GM23338 (cell line): Measurements from ENCODE around the gene GPR135. TPM values are rescaled to one million over a fixed set of nuclear protein-coding genes. Genes with fewer than 3 reads are reported as not detected.

Experiments
- CTCF ChIP-seq, 2 experiments: fragments of 200-600 bp in 1 of 2; sonication (generic) in 1 of 2; conservative IDR thresholded peaks; 2 replicates each; pipeline versions ENCODE4 v1.5.1 to v1.6.1; 2016 to 2017; ENCODE audit warnings: antibody characterized with exemption in 2 of 2, low read depth in 2 of 2, mild to moderate bottlenecking in 2 of 2, moderate library complexity in 1 of 2
- JUNB ChIP-seq: IDR thresholded peaks from one replicate; pipeline ENCODE4 v1.6.1; 2016; ENCODE audit warnings: antibody characterized with exemption; ENCODE audit not compliant: unreplicated experiment
- NANOG ChIP-seq: IDR thresholded peaks from 2 replicates; pipeline ENCODE4 v1.6.1; 2016; ENCODE audit warnings: antibody characterized with exemption, borderline replicate concordance
- REST ChIP-seq: IDR thresholded peaks from one replicate; pipeline ENCODE4 v1.6.1; 2018; ENCODE audit warnings: antibody characterized with exemption; ENCODE audit not compliant: unreplicated experiment
- STAT1 ChIP-seq: IDR thresholded peaks from one replicate; pipeline ENCODE4 v1.6.1; 2016; ENCODE audit warnings: antibody characterized with exemption; ENCODE audit not compliant: unreplicated experiment
- ZNF331 ChIP-seq: fragments of 250-450 bp; sonication (Bioruptor Pico); IDR thresholded peaks from 2 replicates; pipeline ENCODE4 v1.5.0; 2020; ENCODE audit warnings: low read depth, mild to moderate bottlenecking, moderate library complexity
- ZNF462 ChIP-seq: fragments of 250-450 bp; sonication (Bioruptor Pico); IDR thresholded peaks from 2 replicates; pipeline ENCODE4 v1.5.0; 2020; ENCODE audit warnings: mild to moderate bottlenecking, moderate library complexity
- polyA plus RNA-seq: library from polyadenylated mRNA; unstranded; fragments of >200 nt; fragmentation: Nextera tagmentation; extraction: Ambion mirVana; gene quantifications from 2 replicates; pipeline ENCODE4 v1.2.1, GENCODE V29; 2016
- total RNA-seq: library from RNA; depleted of rRNA; stranded (reverse); fragments of >200 nt; shearing (Covaris generic); gene quantifications from 2 replicates; pipeline ENCODE4 v1.2.3, GENCODE V29; 2014

GPR135 gene
- total and polyA plus RNA-seq, 2 experiments from 2014 or later = 0.47 to 2.2 TPM

DNA sequence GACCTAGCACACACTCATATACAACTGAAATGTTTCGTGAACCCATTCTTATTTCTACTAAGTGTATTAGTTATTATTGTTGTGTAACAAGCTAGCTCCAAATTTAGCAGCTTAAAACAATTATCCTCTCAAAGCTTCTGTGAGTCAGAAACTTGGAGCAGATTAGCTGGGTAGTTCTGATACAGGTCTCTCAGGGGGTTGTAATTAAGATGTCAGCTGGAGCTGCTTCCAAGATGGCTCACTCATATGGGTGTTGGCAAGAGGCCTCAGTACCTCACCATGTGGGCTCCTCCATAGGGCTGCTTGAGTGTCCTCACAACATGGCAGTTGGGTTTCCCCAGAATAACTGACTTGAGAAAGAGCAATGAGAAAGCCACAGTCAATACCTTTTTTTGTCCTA, 9.8 kb downstream of the GPR135 start (continued):
- TF ChIP-seq ZNF462 (CRISPR knock-in tag) (no peak), NANOG (no peak), REST (no peak), CTCF (conservative IDR thresholded peaks at IDR 0.05; ENCODE audit: low read depth in 2 of 2) (no peak), STAT1 (no peak), ZNF331 (CRISPR knock-in tag) (no peak), JUNB (no peak)
